DMS114 treated with DMSO at 0.1 percent for 48 hours (cell line): ENCODE measurements around the gene PDCD2L.
"Not testable (repeated sequence)": the region's sequence is repeated elsewhere in the genome, so short reads cannot be mapped to it uniquely, and the experiment has no call there.

ENCODE experiments used
- DNase-seq: peaks from one replicate; lab custom pipeline; 2025; ENCODE audit not compliant: unreplicated experiment; lab: John Stamatoyannopoulos, UW

The PDCD2L gene

DNA sequence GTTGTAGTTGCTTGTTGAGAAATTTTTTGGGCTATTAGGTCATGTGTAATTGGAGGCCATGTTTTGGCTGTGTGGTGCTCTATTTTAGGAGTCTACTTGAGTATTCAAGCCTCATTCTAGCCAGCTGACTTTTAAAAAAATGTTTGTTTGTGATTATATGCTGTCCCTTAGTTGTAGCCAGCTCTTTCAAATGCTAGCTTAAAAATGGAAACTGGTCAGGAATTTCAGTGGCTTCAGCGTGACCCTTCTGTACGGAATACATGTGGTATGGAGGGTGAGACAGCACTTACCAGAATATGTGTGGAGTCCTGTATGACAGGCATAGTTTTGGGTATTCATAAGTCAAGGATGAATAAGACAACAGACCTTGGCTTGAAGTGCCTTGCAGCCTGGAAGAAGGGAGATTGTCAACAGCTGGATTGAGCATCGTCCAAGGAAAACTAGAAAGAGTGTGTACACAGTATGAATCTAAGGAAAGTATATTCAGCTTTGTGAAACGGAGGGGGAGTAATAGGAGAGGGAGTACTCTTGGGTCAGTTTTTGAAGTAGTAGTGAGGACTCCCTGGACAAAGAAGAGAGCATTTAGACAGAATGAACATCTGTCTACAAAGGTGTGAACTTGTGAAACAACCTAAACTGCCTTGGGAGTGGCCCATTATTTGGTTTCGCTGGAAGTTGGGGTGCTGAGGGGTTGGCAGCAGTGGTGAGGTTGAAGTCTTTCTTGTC, 57.3 kb downstream of the PDCD2L start:
- DNase-seq = no peak

- not testable (repeated sequence) for DNase-seq
Observed at GRCh38 chr19:34464785-34465184, 60.6 kb downstream of the PDCD2L start.

DNA sequence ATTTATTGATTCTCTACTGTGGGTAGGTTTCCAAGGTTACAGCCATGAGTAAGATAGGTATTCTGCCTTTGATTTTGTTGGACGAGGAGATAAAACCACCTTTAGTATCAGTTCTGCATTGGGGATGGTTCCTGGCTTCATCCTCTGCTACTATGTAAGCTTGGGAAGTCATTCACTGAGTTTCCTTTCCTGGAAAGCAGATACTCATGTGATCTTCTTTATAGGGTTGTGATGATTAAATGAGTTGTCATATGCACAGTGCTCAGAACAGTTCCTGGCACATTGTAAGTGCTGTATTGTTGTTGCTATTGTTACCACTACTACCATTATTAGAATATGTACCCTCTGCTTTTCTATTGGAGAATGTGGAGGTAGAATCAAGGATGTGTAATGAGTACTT, 64.2 kb downstream of the PDCD2L start:
- no peak for DNase-seq

DNA sequence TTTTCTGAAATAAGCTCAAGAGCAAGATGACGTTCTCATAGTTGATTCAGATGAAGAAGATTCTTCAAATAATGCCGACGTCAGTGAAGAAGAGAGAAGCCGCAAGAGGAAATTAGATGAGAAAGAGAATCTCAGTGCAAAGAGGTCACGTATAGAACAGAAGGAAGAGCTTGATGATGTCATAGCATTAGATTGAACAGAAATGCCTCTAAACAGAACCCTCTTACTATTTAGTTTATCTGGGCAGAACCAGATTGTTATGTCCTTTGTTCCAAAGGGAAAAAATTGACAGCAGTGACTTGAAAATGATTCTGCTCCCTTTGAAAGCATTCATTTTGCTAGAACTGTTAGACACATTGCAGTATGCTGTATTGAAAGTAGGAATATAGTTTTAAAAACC, 64.8 kb downstream of the PDCD2L start:
- DNase-seq = not testable (repeated sequence)

DNA sequence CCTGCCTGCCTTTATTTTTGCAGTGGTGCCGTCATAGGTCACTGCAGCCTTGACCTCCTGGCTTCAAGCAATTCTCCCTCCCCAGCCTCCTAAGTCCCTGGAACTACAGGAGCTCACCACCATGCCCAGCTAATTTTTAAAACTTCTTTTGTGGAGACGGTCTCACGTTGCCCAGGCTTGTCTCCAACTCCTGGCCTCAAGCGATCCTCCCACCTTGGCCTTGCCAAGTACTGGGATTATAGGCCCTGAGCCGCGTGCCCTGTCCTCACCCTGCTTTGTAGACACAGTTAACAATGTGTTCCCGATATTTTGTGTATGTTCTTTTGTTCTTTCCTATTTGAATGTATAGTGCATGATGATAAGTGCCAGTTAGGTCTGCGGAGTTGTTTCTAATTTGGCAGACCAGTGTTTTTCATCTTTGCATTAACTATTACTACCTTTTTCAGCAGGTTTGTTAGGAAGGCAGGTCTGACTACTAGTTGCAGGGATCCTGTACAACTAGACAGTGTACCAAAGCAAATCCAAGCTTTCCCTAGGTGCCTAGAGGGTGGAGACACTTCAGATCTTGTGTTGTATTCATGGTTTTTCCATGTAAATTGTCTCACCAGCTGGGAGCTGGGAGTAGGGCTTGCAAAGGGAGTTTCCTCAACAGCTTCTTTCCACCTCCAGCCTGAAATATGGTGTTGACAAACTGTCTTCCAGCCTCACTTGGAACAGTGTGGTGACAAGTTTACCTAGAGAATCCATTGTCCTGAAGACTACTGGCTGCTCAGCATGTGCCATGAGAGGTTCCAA, 67.9 kb downstream of the PDCD2L start:
- DNase-seq = no peak

DNA sequence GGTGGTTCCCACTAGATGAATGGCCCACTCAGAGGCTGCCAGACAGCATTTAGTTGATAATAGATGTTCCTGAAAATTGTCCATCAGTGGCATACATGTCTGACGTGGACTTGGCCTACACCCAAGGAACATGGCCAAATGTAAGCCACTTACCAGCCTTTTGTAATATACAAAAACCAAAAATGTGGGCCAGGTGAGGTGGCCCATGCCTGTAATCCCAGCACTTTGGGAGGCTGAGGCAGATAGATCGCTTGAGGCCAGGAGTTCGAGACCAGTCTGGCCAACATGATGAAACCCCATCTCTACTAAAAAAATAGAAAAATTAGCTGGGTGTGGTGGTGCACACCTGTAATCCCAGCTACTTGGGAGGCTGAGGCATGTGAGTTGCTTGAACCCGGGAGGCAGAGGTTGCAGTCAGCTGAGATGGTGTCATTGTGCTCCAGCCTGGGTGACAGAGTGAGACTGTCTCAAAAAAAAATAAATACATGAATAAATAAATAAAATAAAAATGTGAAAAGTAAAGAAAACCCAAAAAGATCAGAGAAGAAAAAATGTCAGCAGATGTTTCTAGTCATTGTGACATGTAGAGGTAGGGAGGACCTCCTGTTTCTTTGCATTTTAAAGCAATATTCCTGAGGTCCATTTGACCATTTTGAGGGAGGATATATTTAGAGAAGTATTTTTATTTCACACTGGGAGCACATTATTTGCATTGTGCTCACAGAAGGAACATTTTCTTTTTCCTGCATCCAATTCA, 70.2 kb downstream of the PDCD2L start:
- DNase-seq = no peak

- no peak for DNase-seq
Observed at GRCh38 chr19:34475026-34475974, 71.1 kb downstream of the PDCD2L start.
